ENCODE measurements around the gene ACAA2.
A peak's percentile ranks its signal among the peaks of the same experiment; 100 is the strongest.

ACAA2 gene, protein sequence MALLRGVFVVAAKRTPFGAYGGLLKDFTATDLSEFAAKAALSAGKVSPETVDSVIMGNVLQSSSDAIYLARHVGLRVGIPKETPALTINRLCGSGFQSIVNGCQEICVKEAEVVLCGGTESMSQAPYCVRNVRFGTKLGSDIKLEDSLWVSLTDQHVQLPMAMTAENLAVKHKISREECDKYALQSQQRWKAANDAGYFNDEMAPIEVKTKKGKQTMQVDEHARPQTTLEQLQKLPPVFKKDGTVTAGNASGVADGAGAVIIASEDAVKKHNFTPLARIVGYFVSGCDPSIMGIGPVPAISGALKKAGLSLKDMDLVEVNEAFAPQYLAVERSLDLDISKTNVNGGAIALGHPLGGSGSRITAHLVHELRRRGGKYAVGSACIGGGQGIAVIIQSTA

DNA sequence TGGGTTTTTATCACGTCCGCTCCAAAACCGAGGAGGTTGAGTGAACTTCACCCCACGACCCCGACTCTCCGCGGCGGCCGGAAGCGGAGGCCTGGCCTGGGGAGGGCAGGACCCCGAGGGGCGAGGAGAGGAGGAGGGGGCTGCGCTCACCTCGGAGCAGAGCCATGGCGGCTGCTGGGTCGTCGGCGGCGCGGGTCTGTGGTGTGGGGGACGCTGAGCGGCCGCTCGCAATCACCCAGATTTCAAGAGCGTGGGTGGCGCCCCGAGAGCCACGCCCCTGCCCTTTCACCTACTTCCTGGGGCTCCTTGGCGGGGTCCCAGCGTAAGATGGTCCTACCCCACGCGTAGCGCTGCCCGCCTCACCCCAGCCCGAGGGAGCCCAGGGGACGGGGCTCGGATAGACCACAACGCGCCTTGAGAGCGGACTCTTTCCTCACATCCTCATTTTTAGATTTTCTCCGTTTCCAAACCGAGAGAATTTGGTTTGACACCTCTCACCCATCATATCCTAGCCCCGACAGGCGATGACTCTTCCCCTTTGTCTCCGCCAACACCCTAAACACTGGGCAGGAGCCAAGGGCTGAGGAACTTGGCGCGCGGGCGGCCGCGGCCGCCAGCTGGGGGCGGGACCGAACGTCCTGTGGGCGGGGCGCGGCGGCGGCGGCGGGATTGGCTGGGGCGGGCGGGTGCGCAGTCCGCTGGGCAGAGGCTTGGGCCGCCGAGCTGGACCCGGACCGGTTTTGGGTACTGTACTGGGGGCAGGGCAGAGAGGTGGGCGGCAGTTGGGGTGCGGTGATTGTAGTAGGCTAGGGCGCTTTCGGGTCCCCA is at the start of gene ACAA2:
Gene ACAA2, minus strand, starts transcription at position 215 of the 828 bp plus-strand sequence. Its CDS starts 49 bp downstream, at position 166.
- peak; percentile 79 to 80 for DNase-seq (ENCODE audit: low read depth in 2 of 2)

GRCh38 chr18:49862656-49863385 is 49.5 kb upstream of the ACAA2 start:
- DNase-seq (ENCODE audit: low read depth in 2 of 2): no peak

DNA sequence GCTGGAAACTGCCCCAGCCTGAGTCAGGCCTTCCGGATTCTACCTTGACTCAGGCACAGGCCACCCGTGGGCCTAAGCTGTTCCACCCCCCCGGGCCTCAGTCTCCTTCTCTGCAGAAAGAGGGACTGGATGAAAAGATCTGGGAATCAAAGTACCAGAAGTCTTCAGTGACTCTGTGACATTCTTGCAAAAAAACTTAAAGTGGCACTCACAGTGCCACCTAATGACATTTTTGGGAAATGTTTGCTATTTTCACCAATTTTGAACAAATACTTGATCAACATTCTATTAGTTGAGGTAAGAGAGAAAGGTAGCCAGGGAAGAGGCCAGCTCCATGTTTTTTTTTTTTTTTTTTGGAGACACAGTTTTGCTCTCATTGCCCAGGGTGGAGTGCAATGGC is 48.3 kb upstream of the ACAA2 start:
- no peak for DNase-seq (ENCODE audit: low read depth in 2 of 2)

DNA sequence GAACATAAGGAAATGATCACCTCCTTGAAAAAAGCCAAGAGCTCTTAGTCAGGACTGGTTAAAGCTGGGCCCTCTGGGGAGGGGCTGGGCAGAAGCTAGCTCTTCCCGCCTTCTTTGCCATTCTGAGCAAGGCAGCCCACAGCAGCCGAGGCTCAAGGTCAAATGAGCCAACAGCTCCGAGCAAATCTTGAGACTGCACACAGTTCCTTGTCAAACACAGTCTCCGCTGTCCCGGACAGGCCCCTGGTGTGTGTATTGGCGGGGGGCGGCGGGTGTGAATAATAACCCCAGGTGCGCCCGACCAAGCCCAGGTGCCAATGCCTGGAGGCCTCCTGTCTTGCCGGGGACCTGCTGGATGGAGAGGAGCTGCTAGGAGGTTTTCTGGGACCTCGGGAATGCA is 46.4 kb upstream of the ACAA2 start:
- no peak for DNase-seq (ENCODE audit: low read depth in 2 of 2)

GRCh38 chr18:49859021-49859359 is 45.7 kb upstream of the ACAA2 start:
- no peak for DNase-seq (ENCODE audit: low read depth in 2 of 2)

DNA sequence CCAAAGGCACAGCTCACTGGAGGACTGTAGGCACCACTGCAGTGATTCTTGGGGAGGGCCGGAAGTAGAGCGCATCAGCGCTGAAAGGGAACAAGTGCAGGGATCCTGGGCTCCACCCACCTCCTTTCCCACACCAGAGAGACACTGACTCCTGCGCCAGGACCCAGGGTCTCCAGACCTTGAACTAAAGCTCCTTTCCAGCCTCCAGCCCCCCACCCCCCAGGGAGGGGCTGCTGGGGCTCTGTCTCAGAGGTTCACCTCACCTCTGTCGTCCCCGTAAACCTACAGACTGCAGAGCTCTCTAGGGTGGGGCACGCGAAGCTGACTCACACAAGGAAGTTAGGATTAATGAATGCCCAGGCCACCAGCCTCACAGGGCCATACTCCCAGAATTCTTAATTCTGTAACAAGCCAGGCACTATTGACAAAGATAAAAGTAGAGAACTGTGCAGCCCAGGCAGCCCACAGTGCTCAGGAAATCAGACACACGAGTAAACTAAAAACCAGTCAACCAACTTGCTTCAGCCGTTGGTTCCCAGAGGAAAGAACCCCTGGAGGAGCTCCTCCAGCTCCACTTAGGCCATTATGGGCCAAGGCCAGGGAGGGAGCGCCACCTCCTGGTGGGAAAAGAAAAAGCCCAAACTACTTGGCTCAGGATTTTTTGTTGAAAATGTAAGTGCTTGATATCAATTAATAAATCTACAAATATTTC is 45.1 kb upstream of the ACAA2 start:
- peak; percentile 14 to 22 for DNase-seq (ENCODE audit: low read depth in 2 of 2)

GRCh38 chr18:49857708-49858107 is 44.4 kb upstream of the ACAA2 start:
- no peak for DNase-seq (ENCODE audit: low read depth in 2 of 2)

DNA sequence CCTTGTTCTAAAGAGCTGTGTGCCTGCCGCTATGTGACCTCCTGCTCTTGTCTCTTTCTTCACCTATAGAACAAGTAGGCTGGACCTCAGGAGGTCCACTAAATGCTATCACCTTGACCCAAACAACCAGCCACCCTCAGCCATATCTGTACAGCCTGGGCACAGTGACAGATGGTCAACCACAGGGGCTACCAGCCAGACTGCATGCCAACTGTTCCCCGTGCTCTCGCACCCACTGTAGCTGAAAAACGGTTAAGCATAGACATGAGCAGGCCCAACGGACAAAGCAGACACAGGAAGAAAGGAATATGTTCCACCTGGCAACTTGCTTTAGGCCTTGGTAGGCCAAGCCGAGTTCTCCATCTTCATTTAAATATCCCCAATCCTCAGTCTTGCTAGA is 43.2 kb upstream of the ACAA2 start:
- no peak for DNase-seq (ENCODE audit: low read depth in 2 of 2)

GRCh38 chr18:49855711-49856415 is 42.5 kb upstream of the ACAA2 start:
- DNase-seq (ENCODE audit: low read depth in 2 of 2): no peak

DNA sequence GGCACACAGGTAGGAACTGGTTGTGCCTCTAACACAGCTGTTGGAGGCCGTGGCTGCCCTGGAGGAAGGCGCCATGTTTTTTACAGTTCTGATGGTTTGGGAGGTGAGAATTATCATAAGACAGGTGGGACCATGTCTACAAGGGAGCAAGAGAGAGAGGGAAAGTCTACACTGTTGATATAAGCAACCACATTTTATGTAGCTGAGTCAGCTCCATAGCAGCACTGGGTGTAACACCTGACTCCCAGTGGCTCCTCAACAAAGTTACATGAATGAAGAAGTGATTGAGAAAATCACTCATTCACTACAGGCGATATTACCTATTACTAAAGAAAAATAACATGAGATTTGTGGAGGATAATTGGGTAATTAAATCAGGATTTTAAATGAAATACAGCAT is 41.3 kb upstream of the ACAA2 start:
- no peak for DNase-seq (ENCODE audit: low read depth in 2 of 2)

DNA sequence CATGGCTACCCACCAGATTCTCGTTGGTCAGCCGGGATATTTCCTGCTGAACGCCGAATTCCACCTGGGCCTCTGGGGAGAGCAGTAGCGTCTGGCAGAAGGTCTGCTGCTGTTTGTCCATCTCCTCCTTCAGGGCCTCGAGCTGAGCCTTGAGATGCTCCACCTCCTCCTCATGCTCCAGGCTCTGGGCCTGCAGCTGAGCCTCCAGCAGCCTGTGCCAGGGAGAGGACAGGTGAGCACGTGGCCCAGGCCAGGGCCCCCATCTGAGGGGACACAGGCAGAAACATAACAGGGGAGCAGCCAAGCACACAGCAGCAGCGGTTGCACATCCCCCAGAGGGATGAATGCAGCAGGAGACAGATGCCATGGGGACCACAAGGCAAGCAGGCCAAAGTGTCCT is 40.1 kb upstream of the ACAA2 start:
- DNase-seq (ENCODE audit: low read depth in 2 of 2): no peak

DNA sequence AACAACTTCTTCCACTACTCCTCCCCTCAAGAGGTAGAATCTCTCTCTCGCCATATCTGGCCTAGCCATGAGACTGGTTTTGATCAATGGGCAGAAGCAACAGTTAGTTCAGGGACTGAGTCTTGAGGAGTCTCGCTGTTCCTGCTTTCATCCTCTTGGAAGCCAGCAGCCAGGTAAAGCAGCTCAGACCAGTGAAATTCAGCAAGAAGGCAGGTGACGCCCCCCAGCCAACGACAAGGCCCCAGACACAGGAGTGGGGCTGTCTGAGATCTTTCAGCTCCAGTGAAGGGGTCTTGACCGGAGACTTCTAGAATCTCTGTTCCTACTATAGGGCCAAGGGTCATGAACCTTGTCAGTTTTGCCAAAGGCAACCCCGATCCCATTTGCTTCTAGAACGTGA is 39.7 kb upstream of the ACAA2 start:
- DNase-seq (ENCODE audit: low read depth in 2 of 2): no peak

DNA sequence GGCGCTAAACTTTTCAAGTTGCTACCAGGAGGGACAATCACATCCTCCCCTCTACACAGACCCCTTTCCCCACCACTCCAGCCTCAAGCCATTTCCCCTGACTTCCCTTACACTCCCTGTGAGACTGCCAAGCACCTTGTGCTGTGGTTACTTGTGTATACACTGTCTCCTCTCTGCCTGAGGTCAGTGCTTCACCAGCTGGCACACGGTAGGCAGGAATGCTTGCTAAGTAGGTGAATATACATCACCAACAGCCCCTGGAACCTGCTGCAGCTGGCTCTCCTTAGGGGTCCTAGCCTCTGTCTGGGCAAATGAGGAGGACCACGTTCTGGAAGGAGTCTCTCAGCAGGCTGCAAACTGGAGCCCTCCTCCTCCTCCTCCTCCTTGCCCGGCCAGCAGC is 38.3 kb upstream of the ACAA2 start:
- DNase-seq (ENCODE audit: low read depth in 2 of 2): no peak

DNA sequence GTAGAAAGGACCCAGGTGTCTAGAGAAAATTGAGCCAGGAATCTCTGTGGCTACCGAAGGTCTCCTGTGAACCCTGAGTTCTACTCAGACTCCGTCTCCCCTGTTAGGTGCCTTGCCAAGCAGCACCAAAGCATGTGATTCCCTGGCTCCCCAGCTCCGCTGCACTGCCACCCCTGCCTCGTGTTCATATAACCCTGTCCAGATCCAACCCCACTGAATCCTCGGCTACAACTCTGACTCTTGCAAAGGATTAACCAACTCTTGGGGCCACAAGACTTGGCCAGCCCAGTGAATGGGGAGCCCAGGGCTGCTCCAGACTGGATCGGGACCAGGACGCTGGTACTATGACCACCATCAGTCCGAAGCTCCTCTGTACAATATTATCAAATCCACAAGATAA is 37.3 kb upstream of the ACAA2 start:
- no peak for DNase-seq (ENCODE audit: low read depth in 2 of 2)

DNA sequence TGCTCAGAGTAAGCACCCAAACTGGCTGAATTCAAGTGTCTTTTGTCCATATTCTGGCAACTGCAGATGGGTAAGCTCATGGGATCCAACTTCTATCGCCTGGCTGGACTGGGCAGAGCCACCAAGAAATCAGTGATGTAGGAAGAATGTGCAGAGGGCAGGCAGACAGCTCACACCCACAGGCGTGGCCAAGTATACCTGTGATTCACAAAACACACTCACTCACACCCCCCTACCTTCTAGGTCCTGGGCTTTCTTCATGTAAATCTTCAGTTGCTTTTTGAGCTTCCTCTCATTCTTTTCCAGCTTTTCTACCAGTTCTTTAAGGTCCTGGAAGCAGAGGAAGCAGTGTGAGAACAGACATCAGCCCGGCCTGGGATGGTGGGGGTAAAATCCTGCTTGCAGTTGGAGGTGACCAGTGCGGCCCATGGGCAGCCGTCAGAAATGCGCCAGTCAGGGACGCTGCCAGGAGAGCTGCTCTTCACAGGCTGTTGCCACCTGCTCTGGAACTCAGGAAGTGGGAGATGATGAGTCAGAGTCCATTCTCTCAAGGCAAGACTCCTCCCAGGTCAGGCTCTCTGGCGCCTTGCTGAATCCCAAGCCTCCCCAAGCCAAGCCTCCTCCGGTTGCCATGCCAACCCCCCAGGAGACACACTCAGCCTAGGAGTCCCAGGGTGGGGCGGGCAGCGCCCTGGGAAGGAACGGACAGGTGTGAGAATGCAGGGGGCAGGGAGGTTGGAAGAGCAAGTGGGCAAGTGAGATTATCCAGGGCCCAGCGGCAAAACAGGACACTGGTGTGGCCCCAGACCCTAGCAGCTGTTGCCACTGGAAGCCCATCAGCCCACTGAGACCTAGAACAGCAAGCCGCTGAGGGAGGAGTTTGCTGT is 36.2 kb upstream of the ACAA2 start:
- no peak for DNase-seq (ENCODE audit: low read depth in 2 of 2)

DNA sequence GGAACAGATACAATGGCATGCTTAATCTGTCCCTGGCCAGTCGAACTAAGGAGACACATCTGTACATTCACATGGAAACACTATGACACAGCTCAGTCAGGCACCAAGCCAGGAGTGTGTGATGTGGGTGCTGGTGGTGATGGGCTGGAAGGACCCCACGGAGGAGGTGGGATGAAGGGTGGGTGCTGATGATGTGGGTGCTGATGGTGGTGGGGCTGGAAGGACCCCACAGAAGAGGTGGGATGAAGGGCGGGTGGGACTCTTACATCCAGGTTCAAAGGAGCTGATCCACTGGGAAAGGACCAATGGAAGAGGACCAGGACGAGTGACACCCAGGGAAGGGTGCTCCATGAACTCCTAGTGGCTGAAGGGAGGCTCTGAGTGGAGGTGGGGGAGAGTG is 34.8 kb upstream of the ACAA2 start:
- no peak for DNase-seq (ENCODE audit: low read depth in 2 of 2)

- no peak for DNase-seq (ENCODE audit: low read depth in 2 of 2)
These were observed 34.2 kb upstream of the ACAA2 start for GRCh38 chr18:49847524-49847923.

DNA sequence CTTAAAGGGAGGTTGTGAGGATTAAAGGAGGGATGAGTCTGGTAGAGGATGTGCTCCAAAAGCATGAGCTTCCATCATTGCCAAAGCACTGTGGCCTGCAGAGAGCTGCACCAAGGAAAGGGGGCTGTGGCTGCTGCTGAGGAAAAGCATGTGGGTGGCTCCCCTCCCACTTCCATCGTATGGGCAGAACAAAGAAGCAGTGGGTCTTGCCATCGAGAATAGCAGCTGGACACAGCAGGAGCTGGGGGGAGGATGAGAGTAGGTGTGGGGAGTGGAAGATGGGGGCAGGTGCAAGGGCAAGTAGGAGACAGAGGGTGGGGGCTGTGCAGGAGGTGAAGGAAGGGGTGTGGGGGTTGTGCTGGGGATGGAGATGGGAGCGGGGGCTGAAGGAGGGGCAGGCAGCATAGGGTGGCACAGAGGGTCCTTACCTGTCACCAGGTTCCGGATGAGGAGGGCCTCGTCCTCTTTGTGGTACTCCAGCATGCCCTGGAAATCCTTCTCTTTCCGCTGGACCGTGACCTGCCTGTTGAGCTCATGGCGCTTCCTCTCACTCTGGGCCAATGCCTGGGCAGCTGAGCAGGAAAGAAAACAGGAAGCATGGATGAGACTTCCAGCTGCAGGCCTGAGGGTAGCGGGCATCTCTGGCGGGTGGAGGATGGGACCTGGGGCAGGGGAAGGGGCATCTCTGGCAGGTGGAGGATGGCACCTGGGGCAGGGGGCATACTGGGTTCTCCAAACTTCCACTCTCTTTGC is 33.6 kb upstream of the ACAA2 start:
- no peak for DNase-seq (ENCODE audit: low read depth in 2 of 2)

- no peak for DNase-seq (ENCODE audit: low read depth in 2 of 2)
These were observed 33.0 kb upstream of the ACAA2 start for GRCh38 chr18:49846361-49846662.
